Stimulated activated CD4-positive, alpha-beta T cell treated with anti-CD3 and anti-CD28 coated beads, Interleukin-12 subunit alpha, Interleukin-12 subunit beta, amount 100 ng/mL, for 4 hours (primary cell): Measurements from ENCODE around the gene NRK.
"Not testable (repeated sequence)": the region's sequence is repeated elsewhere in the genome, so short reads cannot be mapped to it uniquely, and the experiment has no call there.

Experiments used
- DNase-seq: peaks from one replicate; pipeline ENCODE4 v3.0.0-alpha.2; 2020

The NRK gene

GRCh38 chrX:105822138-105823091 is at the start of gene NRK:
Gene NRK (plus strand): TSS chrX:105822539. CDS start chrX:105822846, 307 bp downstream.
- no peak for DNase-seq

GRCh38 chrX:105773801-105774200 is 48.5 kb upstream of the NRK start:
- DNase-seq, result no peak

GRCh38 chrX:105775679-105776078 is 46.7 kb upstream of the NRK start:
- DNase-seq, result no peak

GRCh38 chrX:105781804-105782203 is 40.5 kb upstream of the NRK start:
- DNase-seq, result no peak

GRCh38 chrX:105796877-105797276 is 25.5 kb upstream of the NRK start:
- not testable (repeated sequence) for DNase-seq

GRCh38 chrX:105803891-105804290 is 18.4 kb upstream of the NRK start:
- DNase-seq, result no peak

- not testable (repeated sequence) for DNase-seq
These were observed 16.7 kb upstream of the NRK start for GRCh38 chrX:105805655-105806054.

GRCh38 chrX:105816517-105816916 is 5.8 kb upstream of the NRK start:
- DNase-seq, result no peak

- no peak for DNase-seq
These were observed 2.1 kb upstream of the NRK start for GRCh38 chrX:105820247-105820646.

GRCh38 chrX:105821471-105822121 is 743 bp upstream of the NRK start:
- no peak for DNase-seq

- DNase-seq, result no peak
These were observed 735 bp downstream of the NRK start for GRCh38 chrX:105823092-105823455.

GRCh38 chrX:105829011-105829410 is 6.7 kb downstream of the NRK start:
- DNase-seq, result no peak

GRCh38 chrX:105837232-105837631 is 14.9 kb downstream of the NRK start:
- no peak for DNase-seq

- DNase-seq, result no peak
These were observed 23.3 kb downstream of the NRK start for GRCh38 chrX:105845631-105846030.

- not testable (repeated sequence) for DNase-seq
These were observed 27.8 kb downstream of the NRK start for GRCh38 chrX:105850100-105850499.

- no peak for DNase-seq
These were observed 43.4 kb downstream of the NRK start for GRCh38 chrX:105865709-105866108.

GRCh38 chrX:105869701-105870100 is 47.4 kb downstream of the NRK start:
- DNase-seq, result no peak

- no peak for DNase-seq
These were observed 48.1 kb downstream of the NRK start for GRCh38 chrX:105870445-105870844.

- DNase-seq, result no peak
These were observed 50.6 kb downstream of the NRK start for GRCh38 chrX:105872941-105873340.

GRCh38 chrX:105874790-105875189 is 52.5 kb downstream of the NRK start:
- no peak for DNase-seq

- no peak for DNase-seq
These were observed 54.3 kb downstream of the NRK start for GRCh38 chrX:105876658-105877057.

- DNase-seq, result no peak
These were observed 58.2 kb downstream of the NRK start for GRCh38 chrX:105880491-105880890.

GRCh38 chrX:105882581-105883275 is 60.4 kb downstream of the NRK start:
- no peak for DNase-seq

GRCh38 chrX:105894721-105895120 is 72.4 kb downstream of the NRK start:
- DNase-seq, result no peak
